Measurements from ENCODE around the gene MACROD1.

The MACROD1 gene

GRCh38 chr11:64027651-64028397, 138.1 kb downstream of the MACROD1 start:
- DNase-seq: no peak

- no peak for DNase-seq
Observed at GRCh38 chr11:64026575-64027205, 139.2 kb downstream of the MACROD1 start.

DNA sequence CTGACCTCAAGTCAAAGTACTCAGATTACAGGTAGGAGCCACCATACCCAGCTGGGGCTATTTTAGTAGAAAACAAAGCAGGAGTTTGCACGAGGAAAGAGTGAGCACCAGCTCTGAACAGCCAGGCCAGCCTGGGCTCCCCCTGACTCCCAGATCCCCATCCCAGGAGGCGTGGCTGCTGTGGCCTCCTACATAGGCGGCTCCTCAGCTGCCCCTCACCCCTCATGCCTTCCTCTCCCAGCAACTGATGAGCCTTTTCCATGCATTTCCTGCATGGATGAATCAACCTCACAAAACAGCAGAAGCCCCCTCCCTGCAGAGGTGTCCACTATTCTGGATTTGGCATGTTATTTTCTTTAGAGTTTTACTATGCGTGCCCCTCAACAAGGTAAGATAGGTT, 140.7 kb downstream of the MACROD1 start:
- no peak for DNase-seq

DNA sequence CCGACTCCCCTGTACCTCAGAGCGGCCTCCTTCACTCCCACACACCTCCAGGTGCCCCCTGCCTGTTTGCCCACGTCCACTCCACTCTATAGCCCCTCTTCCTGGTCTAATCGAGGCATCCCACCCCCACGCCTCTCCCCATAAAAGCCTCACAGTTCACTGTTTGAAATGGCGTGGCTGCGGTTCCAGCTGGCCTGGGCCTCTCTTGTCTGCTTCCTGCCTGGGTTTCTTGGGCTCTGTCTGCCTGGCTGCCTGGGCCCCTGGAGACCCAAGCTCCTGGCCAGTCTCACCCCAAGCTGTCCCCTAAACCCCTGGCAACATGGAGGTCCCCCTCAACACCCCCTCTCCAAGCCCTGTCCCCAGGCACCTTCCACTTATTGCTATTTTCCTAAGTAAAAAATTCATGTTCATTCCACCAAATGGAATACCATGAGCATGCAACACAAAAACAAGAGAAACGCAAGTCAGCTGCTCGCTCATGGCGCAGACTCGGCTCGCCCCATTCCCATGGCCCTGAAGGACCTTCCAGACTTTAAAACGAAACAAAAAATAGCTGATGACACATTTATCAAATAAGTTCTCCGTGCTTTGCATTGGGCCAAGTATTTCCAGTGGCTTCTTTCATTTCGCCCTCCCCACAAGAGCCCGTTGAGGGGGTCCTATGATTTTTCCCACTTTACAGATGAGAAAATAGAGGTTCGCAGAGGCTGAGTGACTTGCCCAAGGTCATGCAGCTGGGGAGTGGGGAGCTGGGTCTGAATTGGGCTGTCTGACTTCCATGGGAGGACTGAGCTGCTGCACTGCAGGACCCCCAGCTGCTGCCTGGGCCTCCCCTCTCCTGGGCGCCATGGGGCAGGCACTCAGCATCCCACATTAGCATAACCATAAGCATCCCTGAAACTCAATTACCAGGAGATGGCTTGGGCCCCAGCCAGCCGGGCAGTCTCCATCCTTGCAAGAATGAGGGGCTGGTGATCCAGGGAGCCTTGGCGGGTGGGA, 141.9 kb downstream of the MACROD1 start:
- no peak for DNase-seq

DNA sequence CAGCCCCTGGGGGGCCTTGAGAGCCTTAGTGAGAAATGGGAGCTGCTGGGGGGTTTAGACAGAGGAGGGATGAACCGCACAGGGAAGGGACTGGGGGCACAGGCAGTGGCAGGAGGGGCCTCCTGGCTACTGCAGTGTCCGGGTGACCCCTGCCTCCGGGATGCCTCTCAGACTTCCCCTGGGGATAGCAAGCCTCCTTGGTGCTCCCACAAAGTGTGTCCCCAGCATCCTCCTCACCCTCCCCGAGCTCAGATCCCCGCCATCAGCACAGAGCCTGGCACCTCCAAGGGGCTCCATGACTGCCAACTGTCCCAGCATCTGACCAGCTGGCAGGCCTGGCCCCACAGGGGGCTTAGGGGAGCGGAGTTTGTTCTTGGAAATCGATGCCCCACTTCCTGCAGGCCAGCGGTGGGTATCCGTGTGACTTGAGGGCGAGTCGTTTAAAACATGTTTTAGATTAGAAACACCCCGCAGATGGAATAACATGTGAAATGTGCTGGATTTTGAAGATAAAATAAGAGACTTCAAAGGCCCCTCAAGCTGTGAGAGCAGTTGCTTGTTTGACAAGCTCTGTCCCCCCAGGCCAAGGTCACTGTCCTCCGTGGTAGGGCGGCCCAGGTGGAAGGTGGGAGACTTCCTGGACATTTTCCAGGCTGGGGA, 143.7 kb downstream of the MACROD1 start:
- DNase-seq: no peak

- no peak for DNase-seq
Observed at GRCh38 chr11:64021757-64022093, 144.2 kb downstream of the MACROD1 start.

DNA sequence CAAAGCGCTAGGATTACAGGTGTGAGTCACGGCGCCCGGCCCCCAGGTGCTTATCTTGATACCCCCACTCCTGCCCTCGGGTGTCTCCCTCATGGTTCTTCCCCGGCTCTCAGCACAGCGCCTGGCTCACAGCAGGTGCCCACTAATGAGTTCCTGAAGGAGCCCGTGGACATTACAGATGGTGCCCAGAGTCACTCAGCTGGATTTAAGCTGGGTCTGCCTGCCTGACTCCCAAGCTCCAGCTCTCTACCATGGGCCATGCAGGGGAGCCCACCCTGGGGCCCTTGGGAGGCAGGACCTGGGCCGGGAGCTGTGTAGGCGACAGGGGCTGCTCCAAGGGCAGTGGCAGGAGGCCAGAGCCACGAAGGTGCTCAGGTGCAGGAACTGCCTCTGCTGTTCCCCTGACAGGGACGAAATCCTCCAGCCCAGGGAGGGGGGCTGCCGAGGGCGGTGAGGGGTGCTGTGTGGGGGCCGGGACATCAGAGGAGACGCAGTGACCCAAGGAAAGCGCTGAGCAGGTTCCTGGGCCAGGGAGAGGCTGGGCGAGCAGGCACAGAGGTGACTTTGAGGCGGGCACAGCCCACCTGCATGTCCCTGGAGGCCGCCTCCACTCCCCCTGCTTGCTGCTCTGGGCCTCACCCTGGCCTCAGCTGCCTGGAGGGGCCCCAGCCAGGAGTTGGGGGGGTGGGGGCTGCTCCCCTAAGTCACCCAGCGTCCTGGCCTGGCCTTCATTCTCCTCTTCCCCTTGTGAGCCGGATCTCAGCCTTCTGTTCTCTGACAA, 144.7 kb downstream of the MACROD1 start:
- DNase-seq: no peak

GRCh38 chr11:64019106-64020037, 146.5 kb downstream of the MACROD1 start:
- DNase-seq: no peak

DNA sequence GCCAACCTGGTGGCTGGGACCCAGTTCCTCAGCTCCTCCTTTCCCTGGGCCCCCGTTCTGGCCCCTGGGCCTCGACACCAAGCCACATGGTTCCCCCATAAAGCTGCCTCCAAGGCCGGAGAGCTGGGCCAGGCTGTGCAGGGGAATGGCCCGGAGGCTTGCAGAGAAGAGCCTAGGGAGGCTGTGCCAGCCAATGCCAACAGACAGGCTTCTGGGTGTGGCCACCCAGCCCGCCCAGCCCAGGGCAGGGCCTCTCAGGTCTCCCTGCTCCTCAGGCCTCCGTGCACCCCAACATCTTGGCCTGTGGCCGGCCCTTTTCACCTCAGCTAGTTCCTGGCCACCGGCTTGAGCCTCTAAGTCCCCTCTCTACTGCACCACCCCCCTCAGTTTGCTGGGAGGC, 147.6 kb downstream of the MACROD1 start:
- DNase-seq: no peak

- DNase-seq: no peak
Observed at GRCh38 chr11:64017945-64018224, 148.0 kb downstream of the MACROD1 start.

DNA sequence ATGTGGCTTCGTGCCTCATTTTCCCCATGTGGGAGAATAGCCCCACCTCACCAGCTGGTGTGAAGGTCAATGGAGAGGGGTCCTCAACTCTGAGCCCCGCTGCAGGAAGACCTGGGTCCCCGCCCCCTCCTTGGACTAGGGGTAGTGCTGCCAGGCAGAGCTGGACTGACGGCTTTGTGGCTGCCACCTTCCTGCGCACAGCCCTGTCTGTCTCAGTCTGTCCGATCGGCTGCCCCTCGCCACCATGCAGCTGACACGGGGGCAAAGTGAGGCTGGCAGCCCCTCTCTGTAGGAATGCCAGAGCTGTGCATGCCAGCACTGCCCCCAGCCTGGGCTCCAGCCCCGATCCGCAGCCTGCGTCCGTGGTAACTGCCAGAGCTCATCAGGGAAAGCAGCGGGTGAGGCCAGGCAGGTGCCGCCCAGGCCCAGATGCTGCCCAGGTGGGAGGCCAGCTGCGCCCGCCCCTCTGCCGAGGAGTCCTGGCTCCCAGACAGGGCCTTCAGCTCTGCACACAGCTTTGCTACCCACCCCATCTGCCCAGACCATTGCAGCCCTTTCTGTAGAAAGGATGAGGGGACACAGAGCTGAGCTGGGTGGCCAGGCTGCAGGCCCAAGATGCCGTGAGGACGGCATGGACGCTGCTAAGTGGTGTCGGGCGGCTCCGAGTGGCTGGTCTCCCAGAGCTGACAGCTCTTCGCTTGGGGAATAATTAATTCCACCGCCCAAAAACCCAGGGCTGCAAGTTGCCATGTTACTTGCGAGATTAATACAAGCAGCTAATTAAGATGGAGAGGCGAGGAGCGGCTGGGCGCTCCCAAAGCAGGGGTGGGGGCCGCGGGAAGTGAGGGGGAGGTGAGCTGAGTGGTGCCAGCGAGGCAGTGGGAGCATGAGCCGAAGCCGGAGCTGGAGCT, 149.7 kb downstream of the MACROD1 start:
- DNase-seq: no peak

DNA sequence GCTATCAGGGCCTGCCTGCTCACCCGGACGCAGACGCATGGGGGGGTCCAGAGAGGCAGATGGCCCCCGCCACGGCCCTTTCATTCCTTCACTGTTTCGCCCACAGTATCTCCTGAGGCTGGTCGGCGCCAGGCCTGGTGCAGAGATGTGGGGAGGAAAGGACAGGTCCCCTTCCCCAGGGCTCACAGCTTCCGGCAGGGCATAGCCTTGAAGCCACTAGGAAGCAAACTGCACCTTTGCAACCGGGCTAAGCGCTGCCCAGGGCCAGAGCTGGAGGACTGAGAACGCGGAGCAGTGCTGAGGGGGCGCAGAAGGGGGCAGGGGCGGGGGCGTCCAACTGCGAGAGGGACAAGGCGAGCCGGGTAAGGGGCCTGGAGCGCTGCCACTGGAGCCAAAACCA, 150.4 kb downstream of the MACROD1 start:
- no peak for DNase-seq

- DNase-seq: no peak
Observed at GRCh38 chr11:64014356-64014755, 151.6 kb downstream of the MACROD1 start.

DNA sequence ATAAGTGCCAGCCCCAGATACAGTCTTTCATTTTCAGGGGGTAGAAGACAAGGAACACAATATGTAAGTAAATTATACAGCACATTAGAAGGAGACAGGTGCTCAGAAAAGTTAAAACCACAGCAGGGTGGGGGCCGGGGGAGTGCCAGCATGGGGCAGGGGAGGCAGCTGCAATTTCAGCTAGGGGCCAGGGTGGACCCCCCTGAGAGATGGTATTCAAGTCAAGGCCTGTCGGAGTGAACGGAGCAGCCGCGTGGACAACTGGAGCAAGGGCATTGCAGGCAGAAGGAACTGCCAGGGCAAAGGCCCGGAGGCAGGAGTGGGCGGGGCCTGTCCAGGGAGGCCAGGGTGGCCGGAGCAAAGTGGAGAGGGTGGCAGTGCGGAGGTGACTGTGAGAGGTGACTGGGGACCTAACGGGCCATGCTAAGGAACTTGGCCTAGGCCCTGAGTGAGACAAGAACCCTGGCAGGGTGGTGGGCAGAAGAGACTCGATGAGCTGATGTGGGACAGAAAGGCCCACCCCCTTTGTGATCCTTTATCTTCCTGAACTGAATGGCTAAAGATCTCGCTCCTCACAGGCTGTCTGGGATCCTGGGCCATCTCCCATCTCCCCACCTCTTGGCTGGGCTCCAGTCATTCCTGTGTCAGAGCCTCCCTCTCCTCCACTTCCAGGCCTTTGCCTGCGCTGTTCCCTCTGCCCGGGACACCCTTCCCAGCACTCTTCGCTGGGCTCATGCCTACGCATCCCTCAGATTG, 152.6 kb downstream of the MACROD1 start:
- DNase-seq: no peak

DNA sequence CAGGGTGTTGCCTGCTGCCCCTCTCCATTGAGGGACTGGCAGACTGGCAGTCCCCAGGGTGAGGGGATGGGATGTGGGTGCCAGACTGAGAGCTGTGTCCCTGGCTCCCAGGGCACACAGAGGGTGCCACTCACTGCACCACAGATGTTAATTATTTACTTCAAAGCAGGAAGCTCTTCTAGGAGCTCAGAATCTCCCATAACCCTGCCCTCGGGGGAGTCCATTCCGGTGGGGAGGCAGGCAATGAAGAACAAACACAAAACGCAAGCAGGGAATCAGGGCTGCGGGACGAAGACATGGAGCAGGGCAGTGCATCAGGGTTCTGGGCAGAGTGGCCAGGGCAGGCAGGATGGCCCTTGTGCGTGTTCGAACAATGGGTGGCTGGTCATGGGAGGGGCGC, 154.5 kb downstream of the MACROD1 start:
- DNase-seq: no peak

GRCh38 chr11:64010783-64011182, 155.1 kb downstream of the MACROD1 start:
- DNase-seq: no peak

DNA sequence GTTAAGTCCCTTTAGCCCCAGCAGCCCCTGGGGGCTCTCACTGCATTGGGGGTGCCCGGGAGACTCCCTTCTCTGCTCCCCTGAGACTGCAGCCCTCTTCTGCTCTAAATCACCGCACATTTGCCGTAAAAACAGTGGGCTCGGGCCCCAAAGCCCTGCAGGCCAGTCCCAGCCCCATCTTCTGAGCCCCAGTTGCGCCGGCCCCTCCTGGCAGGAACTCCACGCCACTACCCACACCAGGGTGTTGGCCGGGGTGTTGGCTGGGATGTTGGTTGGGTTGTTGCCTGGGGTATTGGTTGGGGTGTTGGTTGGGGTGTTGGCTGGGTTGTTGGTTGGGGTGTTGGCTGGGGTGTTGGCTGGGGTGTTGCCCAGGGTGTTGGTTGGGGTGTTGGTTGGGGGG, 156.2 kb downstream of the MACROD1 start:
- no peak for DNase-seq

- DNase-seq: no peak
Observed at GRCh38 chr11:64008914-64009633, 156.8 kb downstream of the MACROD1 start.

Data from NCI-H1417 treated with DMSO at 0.1 percent for 48 hours (cell line).